AG04449 (cell line): ENCODE data around the gene RECQL5.
A peak's percentile ranks its signal among the peaks of the same experiment; 100 is the strongest.

Experiments
- CTCF ChIA-PET: fragments of 350-600 bp; formaldehyde crosslinking; extraction: SDS; loops from one replicate; lab custom pipeline; 2021; ENCODE audit warnings: antibody characterized with exemption; lab: Yijun Ruan, JAX
- POLR2A ChIA-PET: fragments of 400-600, 350-600 bp; formaldehyde crosslinking; extraction: SDS; loops from one replicate; lab custom pipeline; 2020; ENCODE audit warnings: antibody characterized with exemption, inconsistent platforms; lab: Yijun Ruan, JAX
- DNase-seq: peaks from one replicate; pipeline ENCODE4 v3.0.0-alpha.2; 2010; ENCODE audit warnings: low read depth, low spot score
- H3K4me3 ChIP-seq: 2 replicates; pipeline ENCODE4 v1.5.1; 2011; ENCODE audit warnings: low read depth, mild to moderate bottlenecking, control low read depth, low read length
- CTCF ChIP-seq: IDR thresholded peaks from one replicate; pipeline ENCODE4 v1.5.1; 2011; ENCODE audit warnings: mild to moderate bottlenecking, moderate library complexity, low read length, control low read depth, inconsistent platforms; ENCODE audit not compliant: insufficient read depth; ENCODE audit errors: missing control alignments

RECQL5 gene

GRCh38 chr17:75672011-75672410 lies 5.1 kb upstream of the RECQL5 start:
- ChIA-PET CTCF (interaction anchor here (0.8 to 7.4 kb wide), 12 partner anchors 14 to 53 kb away, joined by 3 to 121 read pairs (median 6); partner anchors contain the start of gene SMIM5), POLR2A (no interaction called here)
- no peak overlapping the region for H3K4me3 ChIP-seq
- TF ChIP-seq CTCF: no peak
- no peak for DNase-seq

- H3K4me3 ChIP-seq: no peak overlapping the region
- ChIA-PET CTCF (interaction anchor here (0.7 to 7.4 kb wide), 8 partner anchors 15 to 247 kb away, joined by 3 to 121 read pairs (median 4); partner anchors contain the start of gene SMIM5), POLR2A (no interaction called here)
- DNase-seq: no peak
- no peak for TF ChIP-seq CTCF
These were observed 3.9 kb upstream of the RECQL5 start for GRCh38 chr17:75670868-75671267.

- CTCF ChIA-PET: interaction anchor here (0.5 to 4.8 kb wide), 4 partner anchors 24 to 85 kb away, joined by 3 to 87 read pairs (median 38); partner anchors contain the start of gene SMIM5
- peak overlapping the region; percentile 100 for H3K4me3 ChIP-seq
- no peak for TF ChIP-seq CTCF
- POLR2A ChIA-PET: interaction anchor here (0.9 kb wide), 1 partner anchor 25 kb away, joined by 4 read pairs; no protein-coding TSS in a partner anchor
- no peak for DNase-seq
These were observed 1.5 kb upstream of the RECQL5 start for GRCh38 chr17:75668489-75668888.

- POLR2A ChIA-PET: interaction anchor here (0.9 kb wide), 1 partner anchor 16 kb away, joined by 3 read pairs; no protein-coding TSS in a partner anchor
- peak overlapping the region; percentile 100 for H3K4me3 ChIP-seq
- no peak for TF ChIP-seq CTCF
- DNase-seq: no peak
- CTCF ChIA-PET: interaction anchor here (1.2 to 4.8 kb wide), 8 partner anchors 10 to 86 kb away, joined by 3 to 87 read pairs (median 10); partner anchors contain the start of gene SMIM5
These were observed 871 bp upstream of the RECQL5 start for GRCh38 chr17:75667825-75668224.

GRCh38 chr17:75665981-75666380 lies 973 bp downstream of the RECQL5 start:
- CTCF ChIA-PET: interaction anchor here (0.6 to 4.8 kb wide), 14 partner anchors 8 to 254 kb away, joined by 3 to 87 read pairs (median 8); partner anchors contain the start of gene SMIM5

More at GRCh38 chr17:75665981-75666380, 973 bp downstream of the RECQL5 start:
- peak overlapping the region; percentile 100 for H3K4me3 ChIP-seq
- POLR2A ChIA-PET: interaction anchor here (1.2 to 1.3 kb wide), 3 partner anchors 29 to 149 kb away, joined by 3 to 5 read pairs (median 5); partner anchors contain the start of gene TSEN54
- TF ChIP-seq CTCF: no peak
- no peak for DNase-seq
